ENCODE results near the gene LRRC57.
"Not testable (repeated sequence)": the region's sequence is repeated elsewhere in the genome, so short reads cannot be mapped to it uniquely, and the experiment has no call there.

Gene LRRC57

GRCh38 chr15:42548249-42549031 lies at the start of gene LRRC57, which contains the start of gene HAUS2:
LRRC57 (minus strand) TSS chr15:42548793; CDS start chr15:42548434, 359 bp downstream.
HAUS2 (plus strand) TSS chr15:42548838; CDS start chr15:42548873, 35 bp downstream.
- peak; percentile 79 for DNase-seq (ENCODE audit: low read depth)

GRCh38 chr15:42595626-42596240 lies 47.1 kb upstream of the LRRC57 start:
- DNase-seq (ENCODE audit: low read depth), result no peak

GRCh38 chr15:42594095-42594494 lies 45.5 kb upstream of the LRRC57 start:
- DNase-seq (ENCODE audit: low read depth), result no peak

GRCh38 chr15:42593143-42593542 lies 44.5 kb upstream of the LRRC57 start:
- no peak for DNase-seq (ENCODE audit: low read depth)

DNA sequence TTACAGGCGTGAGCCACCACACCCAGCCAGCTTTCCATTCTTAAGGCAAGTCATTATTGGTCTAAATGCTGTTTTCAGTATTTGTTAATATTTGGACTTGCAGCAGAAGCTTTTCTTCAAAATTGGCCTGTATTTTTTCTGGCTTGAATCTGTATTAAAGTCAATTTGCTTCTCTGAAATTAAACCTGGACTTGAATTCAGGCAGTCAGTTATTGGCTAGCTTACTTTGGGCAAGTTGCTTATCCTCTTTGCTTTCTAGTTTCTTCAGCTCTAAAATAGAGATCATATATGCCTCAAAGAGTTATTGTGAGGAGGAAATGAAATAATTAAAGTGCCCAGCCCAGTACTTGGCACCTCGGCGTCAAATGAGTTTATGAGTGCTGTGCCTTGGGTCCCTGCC lies 44.1 kb upstream of the LRRC57 start:
- no peak for DNase-seq (ENCODE audit: low read depth)

- DNase-seq (ENCODE audit: low read depth), result no peak
Observed at GRCh38 chr15:42591238-42591934, 42.8 kb upstream of the LRRC57 start.

DNA sequence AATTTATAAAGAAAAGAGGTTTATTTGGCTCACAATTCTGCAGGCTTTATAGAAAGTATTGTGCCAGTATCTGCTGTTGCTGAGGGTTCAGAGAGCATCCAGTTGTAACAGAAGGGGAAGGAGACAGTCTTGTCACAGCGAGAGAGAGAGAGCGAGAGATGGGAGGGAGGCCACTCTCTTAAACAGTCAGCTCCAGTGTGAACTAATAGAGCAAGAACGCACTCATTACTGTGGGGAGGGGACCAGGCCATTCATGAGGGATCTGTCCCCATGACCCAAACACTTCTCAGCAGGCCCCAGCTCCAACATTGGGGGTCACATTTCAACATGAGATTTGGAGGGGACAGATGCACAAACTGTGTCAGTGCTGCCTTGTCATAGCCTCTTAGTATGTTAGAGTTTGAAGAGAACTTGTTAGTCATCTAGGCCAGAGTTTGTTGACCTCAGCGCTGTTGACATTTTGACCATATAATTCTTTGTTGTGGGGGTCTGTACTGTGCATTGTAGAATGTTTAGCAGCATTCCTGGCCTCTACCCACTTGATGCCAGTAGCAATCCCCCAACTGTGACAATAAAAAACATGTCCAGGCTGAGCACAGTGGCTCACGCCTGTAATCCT lies 42.1 kb upstream of the LRRC57 start:
- no peak for DNase-seq (ENCODE audit: low read depth)

- no peak for DNase-seq (ENCODE audit: low read depth)
Observed at GRCh38 chr15:42584031-42584765, 35.6 kb upstream of the LRRC57 start.

- no peak for DNase-seq (ENCODE audit: low read depth)
Observed at GRCh38 chr15:42582569-42583375, 34.2 kb upstream of the LRRC57 start.

GRCh38 chr15:42581272-42581730 lies 32.7 kb upstream of the LRRC57 start:
- DNase-seq (ENCODE audit: low read depth), result peak; percentile 64

DNA sequence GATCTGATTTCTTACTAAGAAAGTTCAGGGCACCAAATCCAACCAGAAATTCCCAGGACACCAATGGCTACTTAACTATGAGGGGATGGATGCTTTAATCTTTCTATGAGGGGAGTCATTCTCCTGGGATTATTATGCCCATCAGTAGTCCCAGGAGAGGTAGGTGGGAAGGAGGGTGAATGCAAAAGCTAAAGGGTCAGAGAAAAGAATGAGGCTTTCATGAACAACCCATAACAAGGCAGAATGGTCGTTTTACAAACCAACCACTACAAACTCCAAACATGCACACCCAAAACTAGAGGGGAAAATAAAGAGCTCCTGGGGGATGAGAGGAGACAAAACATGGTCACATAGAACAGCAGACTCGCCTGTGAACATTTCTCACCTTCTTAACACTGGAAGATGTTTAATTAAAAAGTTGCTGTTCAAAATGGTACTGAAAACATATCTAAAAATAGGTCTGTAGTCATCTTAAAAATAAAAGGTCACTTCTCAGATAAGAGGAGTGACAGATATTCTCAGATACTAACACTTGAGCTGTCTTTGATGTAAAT lies 30.5 kb upstream of the LRRC57 start:
- DNase-seq (ENCODE audit: low read depth), result no peak

GRCh38 chr15:42577514-42578031 lies 29.0 kb upstream of the LRRC57 start:
- no peak for DNase-seq (ENCODE audit: low read depth)

DNA sequence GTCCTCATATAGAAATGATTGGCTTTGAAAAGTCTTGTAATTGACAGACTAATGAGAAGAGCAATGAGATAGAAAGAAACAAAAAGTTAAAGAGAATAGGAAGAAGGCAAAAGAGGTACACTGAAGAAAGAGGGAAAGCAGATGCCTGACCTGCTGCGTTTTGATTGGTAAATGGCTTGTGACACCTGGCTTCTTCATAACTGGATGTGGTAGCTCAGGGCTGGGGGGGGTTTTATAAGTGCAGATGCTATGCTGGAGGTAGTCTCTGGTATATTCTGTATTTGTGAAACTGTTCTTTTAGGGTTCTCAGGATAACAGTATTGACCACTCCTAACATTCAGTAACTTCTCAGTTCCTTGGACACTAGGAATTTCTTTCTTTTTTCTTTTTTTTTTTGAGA lies 28.2 kb upstream of the LRRC57 start:
- DNase-seq (ENCODE audit: low read depth), result no peak

DNA sequence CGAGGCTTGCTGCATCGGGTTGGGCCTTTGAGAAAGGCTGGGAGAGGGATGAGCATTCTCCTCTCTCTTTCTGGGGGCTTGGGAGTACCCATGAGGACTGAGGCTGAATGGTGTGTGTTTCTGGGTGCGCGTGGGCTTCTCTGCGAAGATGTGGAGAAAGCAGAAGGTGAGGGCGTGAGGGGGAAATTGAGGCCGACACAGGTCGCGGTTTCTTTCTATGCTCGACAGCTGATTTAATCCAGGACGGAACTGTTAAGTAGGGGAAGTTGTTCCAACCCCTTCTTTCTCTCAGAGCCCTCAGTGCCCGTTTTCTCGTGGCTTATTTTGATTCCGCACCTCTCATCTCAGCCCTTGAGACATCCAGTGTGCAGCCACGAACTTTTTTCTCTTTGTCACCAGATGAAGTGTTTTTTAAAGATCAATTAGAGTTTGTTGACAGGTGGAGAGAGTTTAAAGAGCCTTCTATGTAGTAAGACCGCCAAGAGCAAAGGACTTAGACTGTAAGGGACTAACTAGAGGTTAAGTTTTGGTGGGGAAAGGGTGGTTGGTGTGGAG lies 27.5 kb upstream of the LRRC57 start:
- DNase-seq (ENCODE audit: low read depth), result no peak

DNA sequence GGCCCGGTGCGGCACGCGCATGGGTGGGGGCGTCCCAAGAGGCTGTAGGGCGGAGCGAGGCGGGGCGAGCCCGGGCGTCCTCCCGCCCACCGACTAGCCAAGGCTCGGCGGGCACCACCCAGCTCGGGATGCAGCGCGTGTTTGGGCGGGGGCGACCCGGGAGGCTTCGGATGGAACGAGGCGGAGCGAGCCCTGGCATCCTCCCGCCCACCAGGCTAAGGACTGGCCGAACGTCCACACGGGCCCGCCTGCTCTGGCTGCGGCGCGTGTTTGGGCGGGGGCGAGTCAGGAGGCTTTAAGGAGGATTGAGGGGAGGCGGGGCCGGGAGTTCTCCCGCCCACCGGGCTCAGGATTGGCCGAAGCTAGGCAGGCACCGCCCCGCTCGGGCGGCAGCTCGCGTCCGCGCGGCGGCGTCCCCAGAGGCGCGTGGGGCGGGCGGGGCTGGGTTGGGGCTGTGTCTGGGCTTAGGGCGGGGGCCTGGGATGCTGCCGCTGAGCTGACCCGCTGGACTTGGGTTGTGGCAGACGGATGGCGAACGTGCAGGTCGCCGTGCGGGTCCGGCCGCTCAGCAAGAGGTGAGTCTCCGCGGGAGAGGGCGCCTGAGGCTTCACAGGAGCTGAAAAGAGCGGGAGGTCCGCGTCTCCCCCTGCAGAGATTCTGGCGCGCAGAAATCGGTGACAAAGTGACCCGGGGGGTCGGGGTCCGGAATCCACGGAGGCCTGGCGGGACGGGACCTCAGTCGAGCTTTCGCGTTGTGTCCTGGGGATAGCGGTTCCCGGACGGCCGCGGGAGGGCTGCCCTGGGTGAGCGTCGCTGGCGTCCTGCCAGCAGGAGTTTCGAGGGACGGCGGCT lies 26.8 kb upstream of the LRRC57 start, which contains the start of gene STARD9:
TSS of gene STARD9 (plus strand) at position 419 of the 852 bp plus-strand sequence. CDS start at position 529, 110 bp downstream.
- DNase-seq (ENCODE audit: low read depth), result peak; percentile 86

GRCh38 chr15:42558739-42559138 lies 10.1 kb upstream of the LRRC57 start:
- no peak for DNase-seq (ENCODE audit: low read depth)

- DNase-seq (ENCODE audit: low read depth), result not testable (repeated sequence)
Observed at GRCh38 chr15:42556550-42557207, 8.1 kb upstream of the LRRC57 start.

- DNase-seq (ENCODE audit: low read depth), result no peak
Observed at GRCh38 chr15:42553554-42553953, 5.0 kb upstream of the LRRC57 start.

Data from T-helper 22 cell (primary cell).